ENCODE results near the gene TAF1A.

TAF1A gene

GRCh38 chr1:222596696-222597095, 7.0 kb upstream of the TAF1A start:
- DNase-seq (ENCODE audit: low spot score) = no peak

DNA sequence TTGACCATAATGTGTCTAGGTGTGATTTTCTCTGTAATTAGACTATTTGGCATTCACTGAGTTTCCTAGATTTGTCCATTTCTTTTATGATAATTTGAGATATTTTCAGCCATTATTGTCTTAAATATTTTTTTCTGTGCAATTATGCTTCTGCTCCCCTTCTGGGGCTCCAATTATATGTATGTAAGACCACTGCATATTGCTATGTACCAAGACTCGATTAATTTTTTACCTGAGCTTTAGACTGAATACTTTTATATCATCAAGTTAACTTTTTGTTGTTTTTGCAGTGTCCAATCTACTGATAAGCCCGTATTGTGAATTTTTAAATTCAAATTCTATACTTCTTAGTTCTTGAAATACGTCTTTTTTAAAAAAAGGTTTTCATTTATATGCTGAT, 5.1 kb upstream of the TAF1A start:
- DNase-seq (ENCODE audit: low spot score) = no peak

- no peak for DNase-seq (ENCODE audit: low spot score)
Measured at GRCh38 chr1:222592171-222592570, 2.4 kb upstream of the TAF1A start.

DNA sequence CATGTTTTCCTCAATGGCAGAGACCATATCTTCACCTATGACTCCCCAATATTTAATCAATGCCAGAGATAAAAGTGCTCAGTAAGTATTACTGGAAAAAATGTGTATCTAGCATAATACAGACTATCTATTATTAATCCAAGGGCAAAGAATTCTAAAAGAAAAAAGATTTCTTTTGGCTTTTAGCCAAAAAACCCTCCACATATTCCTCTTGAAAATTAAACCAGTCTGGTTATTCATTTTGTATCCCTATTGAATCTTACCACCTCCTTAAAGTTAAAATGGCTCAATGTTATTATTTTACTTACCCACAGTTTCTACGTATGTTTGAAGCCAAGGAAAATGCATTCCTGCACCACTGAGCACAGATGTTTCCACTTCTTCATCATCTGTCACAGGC, 1.6 kb downstream of the TAF1A start:
- DNase-seq (ENCODE audit: low spot score) = no peak

- DNase-seq (ENCODE audit: low spot score) = no peak
Measured at GRCh38 chr1:222586842-222587241, 2.9 kb downstream of the TAF1A start.

DNA sequence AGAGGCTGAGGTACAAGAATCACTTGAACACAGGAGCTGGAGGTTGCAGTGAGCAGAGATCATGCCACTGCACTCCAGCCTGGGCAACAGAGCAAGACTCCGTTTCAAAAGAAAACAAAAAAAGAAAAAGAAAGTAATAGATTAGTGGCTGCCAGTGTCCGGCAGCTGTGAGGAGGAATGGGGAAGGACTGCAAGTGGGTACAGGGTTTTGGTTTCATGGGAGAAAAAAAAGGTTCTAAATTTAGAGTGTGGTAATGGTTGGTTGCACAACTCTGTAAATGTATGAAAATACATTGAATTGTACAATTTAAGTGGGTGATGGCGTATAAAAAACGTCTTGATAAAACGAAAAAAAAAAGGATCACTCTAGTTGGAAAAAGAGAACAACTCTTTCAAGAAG, 6.7 kb downstream of the TAF1A start:
- DNase-seq (ENCODE audit: low spot score) = no peak

- DNase-seq (ENCODE audit: low spot score) = peak; percentile 9
Measured at GRCh38 chr1:222582099-222582774, 7.5 kb downstream of the TAF1A start.

DNA sequence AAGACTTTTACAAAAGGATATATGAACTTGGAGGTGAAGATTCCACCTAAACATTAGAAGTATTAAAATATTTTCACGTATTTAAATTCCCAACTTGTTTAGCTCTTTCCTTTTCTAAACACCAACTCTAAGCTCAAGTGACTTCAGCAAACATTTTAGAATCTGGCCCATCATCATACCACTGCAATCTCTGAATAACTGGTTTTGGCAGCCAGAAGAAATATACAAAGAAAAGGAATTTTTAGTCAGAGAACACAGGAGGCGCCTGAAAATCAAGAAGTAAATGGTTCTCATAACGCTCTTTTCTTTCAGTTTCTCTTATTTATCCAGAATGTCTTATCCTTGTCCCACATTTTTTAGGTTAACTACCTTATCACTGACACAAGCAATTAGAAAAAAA, 10.4 kb downstream of the TAF1A start:
- no peak for DNase-seq (ENCODE audit: low spot score)

GRCh38 chr1:222570837-222571236, 18.9 kb downstream of the TAF1A start:
- no peak for DNase-seq (ENCODE audit: low spot score)

DNA sequence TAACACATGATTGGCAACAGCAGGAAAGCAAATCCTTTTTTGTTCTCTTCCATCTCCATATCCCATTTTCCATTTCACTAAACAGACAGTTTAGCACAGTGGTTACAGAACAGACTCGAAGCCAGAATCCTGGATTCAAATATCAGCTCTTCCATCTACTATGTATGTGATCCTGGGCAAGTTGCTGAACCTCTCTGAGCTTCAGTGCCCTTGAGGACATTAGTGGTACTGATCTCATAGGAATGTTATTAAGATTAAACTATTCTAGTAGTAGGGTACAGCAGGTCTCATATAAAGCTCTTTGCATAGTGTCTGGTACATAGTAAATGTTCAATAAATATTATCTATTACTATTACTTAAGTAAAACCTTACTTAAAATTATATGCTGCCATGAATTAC, 28.1 kb downstream of the TAF1A start:
- DNase-seq (ENCODE audit: low spot score) = no peak

DNA sequence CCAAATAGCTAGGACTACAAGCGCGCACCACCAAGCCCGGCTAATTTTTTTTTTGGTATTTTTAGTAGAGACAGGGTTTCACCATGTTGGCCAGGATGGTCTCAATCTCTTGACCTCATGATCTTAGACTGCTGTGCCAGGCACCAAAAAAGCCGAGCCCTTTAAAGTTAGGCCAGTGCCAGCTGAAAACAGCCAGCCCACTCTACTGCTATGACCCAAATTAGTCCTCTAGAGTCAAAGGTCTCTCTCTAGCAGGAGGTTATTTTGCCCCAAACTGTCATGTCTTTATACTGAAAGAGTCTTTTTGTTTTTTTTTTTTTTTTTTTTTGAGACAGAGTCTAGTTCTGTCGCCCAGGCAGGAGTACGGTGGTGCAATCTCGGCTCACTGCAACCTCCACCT, 32.2 kb downstream of the TAF1A start:
- DNase-seq (ENCODE audit: low spot score) = no peak

DNA sequence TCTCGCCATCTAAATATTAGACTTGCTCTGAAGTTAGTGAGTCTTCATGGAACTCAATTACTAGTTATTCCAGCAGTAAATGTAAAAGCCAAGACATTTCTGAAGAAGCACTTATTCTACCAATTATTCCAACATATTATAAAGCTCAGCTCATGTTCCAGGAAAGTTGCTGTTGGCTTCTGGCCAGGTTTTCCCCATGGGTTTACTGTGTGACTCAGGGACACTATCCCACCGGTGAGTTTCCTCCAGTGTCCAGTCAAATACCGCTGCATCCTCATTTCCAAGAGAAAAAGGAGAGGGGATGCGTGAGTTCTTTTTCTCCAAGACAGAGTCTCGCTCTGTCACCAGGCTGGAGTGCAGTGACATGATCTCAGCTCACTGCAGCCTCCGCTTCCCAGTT, 32.6 kb downstream of the TAF1A start:
- DNase-seq (ENCODE audit: low spot score) = no peak

DNA sequence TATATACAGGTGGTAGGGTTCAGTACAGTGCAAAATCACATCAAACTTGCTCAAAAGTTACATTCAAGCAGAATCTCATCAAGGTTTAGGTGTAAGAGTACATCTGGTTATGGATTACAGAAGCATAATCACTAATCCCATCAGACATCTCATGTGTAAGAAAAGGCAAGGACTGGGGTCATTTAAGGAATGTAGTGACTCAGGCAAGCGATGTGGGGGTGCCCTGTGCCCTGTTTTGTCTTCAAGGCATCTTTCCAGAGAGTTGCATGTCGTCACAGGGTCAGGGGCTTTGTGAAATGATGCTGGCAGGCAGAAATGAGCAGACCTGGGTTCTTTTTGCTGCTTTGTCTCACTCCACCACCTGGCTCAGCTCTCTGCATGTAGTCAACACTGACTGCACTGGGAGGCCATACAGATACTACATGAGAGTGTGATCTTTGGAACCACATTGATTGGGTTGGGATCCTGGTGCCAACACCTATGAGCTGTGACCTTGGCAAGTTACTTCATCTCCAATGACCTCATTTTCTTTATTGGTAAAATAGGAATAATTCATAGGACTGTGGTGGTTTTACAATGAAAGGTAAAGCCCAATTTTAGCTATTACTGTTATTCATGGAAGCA, 33.6 kb downstream of the TAF1A start:
- DNase-seq (ENCODE audit: low spot score) = no peak

- DNase-seq (ENCODE audit: low spot score) = no peak
Measured at GRCh38 chr1:222554177-222554576, 35.6 kb downstream of the TAF1A start.

DNA sequence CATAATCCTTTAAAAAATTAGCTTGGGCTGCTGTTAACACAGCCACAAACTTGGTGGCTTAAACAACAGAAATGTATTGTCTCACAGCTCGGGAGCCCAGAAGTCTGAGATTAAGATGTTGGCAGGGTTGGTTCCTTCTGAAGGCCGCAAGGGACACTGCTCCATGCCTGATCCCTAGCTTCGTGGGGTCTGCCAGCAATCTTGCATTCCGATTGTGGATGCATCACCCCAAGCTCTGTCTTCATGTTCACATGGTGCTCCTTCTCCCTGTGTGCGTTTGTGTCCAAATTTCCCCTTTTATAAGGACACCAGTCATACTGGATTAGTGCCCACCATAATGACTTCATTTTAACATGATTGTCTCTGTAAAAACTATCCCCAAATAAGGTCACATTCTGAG, 36.9 kb downstream of the TAF1A start:
- no peak for DNase-seq (ENCODE audit: low spot score)

- DNase-seq (ENCODE audit: low spot score) = no peak
Measured at GRCh38 chr1:222547944-222548671, 41.6 kb downstream of the TAF1A start, which contains the start of gene HHIPL2. HHIPL2 (minus strand) TSS chr1:222548104; CDS start chr1:222548044, 60 bp downstream.

DNA sequence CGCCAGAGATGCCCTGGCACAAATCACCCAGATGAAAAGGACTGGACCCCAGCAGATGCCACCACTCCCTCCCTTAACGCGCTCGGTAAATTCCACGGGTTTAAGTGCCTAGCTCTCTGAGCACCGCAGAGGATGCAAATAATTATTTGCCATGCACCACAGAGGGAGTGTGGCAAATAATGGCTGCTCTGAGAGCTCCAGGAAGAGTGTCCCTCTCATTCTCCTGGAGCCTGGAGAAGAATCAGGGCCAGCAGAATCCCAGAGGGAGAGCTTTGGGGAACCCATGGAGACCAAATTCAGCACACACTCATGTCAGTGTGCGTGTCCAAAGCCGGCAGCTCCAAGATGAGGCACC, 42.5 kb downstream of the TAF1A start:
- no peak for DNase-seq (ENCODE audit: low spot score)

- no peak for DNase-seq (ENCODE audit: low spot score)
Measured at GRCh38 chr1:222546548-222547259, 43.0 kb downstream of the TAF1A start.

DNA sequence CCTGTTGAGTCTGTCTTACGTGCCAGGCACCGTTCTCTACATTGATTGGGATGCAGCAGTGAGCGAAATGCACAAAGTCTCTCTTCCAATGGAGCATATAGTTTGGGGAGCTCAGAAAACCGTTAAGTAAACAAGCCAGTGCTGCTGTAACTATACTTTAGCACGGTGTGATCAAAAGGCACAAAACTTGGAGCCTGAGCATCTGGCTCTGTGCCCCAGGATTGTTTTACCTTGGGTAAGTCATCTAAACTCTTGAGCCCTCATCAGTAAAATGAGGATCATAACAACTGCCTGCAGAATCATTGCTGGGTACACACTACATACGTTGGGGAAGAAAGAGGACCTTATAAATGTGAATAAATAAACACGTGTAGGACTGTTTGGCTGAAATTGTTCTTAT, 43.6 kb downstream of the TAF1A start:
- DNase-seq (ENCODE audit: low spot score) = no peak

GRCh38 chr1:222543817-222544216, 45.9 kb downstream of the TAF1A start:
- no peak for DNase-seq (ENCODE audit: low spot score)

GRCh38 chr1:222540598-222540995, 49.1 kb downstream of the TAF1A start:
- DNase-seq (ENCODE audit: low spot score) = no peak

DNA sequence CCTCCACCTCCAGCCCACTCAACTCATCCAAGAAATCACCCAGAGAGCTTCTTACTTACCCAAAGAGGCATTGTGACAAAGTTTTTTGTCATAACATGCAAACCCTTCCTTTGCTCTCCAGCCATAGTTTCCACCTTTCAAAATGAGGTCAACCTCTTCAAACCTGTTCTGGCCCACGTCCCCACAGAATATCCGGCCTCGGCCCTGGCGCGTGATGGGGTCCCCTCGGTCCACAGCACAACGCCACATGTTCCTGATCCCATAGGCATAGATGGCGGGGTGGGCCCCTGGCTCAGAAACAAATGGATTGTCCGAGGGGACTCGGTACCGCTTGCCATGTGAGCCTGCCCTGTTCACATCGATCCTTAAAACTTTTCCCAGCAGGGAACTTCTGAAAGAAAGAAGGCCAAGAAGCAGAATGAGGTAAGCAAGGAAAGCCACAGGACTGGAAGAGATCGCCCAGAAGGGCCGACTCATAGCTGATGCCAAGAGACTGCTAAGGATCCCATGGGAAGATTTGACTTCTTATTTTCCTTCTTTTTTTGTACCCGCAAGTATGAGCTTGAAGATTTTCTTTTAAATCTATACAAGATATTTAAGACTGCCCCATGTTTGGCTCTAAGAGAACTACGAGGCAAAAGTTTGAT, 49.7 kb downstream of the TAF1A start:
- DNase-seq (ENCODE audit: low spot score) = no peak

All from activated CD4-positive, alpha-beta T cell treated with anti-CD3 and anti-CD28 coated beads, Interleukin-2, Interleukin-4, amounts not matched to agents 100 ng/mL and 50 ng/mL, durations not matched to agents 16 hours and 8 hours (primary cell).